ENCODE measurements around the gene NDC1. TPM values are rescaled to one million over a fixed set of nuclear protein-coding genes. Genes with fewer than 3 reads are reported as not detected.

Gene NDC1
- total RNA-seq, 2 donors from 2014 or later, result 6.0 to 6.9 TPM

DNA sequence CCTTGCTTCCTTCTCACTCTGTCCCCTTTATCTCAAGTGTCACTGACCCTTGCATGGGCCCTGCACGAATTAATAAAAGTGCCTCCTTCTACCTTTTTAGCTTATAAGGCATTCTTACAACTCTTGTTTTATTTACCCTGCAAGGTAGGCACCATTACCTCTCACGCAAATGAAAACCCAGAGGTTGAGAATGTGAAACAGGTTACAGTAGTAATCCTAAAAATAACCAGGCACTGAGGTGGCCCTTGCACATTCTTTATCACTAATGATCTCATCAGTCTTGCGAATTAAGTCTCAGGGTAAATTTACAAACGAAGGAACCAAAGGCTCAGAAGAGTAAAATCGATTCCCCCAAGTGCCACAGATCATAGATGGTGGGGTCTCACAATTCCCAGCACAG is 102.8 kb downstream of the NDC1 start:
- intact Hi-C loops (cut with DNase I), result no loop called here
- no peak for DNase-seq (ENCODE audit: low spot score)

DNA sequence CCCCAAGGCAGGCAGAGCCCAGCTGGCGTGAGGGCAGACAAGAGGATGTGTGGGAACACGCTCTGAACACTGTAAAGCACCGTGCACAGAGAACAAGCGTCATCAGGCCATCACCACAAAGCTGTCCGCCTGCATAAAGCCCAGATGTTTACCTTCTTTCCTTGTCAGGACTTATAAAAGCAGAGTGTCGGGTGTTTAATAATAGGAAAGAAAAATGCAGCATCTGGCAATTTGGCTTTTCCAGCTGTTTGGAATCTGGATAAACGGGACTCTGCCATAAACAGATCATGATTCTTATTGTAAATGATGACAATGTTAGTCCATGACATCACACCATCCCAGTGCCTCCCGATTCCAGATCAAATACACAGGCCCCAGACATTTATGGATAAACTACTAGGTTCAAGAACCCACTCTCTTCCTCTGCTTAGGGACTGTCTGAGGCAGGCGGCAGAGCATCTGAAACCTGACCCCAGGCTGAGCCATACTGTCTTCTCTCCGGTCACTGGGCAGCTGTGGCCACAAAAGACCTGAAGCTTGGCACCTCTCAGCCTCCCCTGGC is 103.4 kb downstream of the NDC1 start:
- DNase-seq (ENCODE audit: low spot score), result no peak
- intact Hi-C loops (cut with DNase I), result no loop called here

DNA sequence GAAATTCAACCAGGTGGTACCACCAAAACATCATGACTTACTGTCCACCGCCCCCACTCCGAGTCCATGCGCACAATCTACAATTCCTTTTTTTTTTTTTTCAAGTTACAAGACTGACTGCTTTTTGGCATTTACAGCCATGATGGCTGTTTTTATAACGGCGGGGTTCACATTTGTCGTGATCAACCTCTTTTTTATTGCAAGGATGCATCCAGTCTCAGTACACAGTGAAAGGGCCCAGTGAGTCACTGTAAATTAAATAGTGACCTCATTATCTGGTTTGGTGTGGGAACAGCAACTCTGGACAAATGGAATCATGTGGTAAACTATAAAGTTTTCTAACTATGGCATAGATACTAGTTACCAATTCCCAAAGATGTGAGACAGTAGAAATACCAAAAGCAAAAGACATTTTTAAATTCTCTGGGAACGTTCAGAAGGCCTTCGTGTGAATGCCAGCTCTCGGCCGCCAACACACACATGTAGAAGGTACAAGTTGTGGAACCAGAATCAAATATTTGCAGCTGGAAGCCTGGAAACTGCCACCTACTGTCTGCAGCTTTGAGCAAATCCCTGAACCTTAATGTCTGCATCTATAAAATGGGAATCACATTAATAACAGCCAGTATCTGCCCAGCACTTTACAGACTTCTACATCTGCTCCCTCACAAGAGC is 104.0 kb downstream of the NDC1 start:
- no peak for DNase-seq (ENCODE audit: low spot score)
- intact Hi-C loops (cut with DNase I), result no loop called here

DNA sequence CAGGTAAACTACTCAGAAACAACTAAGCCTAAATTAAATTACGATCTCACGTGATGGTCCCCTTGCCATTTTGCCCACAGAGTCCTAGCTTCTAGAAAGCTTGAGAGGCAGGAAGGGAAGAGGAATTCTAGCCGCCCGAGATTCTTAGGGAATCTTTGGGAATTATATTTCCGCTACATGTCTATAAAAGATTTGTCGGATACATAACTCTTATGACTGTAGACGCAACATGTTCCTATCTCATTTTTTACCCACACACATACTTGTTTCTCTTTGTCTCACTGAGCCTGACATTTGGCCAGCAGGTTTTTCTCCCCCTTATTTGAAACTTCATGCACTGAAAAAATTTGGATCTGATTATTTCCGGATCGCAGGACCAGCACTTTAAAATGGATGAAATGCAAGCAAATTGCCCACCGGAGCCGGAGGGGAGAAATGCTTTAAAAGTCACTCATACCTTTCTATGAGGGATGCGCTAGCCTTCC is 104.6 kb downstream of the NDC1 start:
- no peak for DNase-seq (ENCODE audit: low spot score)
- intact Hi-C loops (cut with DNase I), result no loop called here

DNA sequence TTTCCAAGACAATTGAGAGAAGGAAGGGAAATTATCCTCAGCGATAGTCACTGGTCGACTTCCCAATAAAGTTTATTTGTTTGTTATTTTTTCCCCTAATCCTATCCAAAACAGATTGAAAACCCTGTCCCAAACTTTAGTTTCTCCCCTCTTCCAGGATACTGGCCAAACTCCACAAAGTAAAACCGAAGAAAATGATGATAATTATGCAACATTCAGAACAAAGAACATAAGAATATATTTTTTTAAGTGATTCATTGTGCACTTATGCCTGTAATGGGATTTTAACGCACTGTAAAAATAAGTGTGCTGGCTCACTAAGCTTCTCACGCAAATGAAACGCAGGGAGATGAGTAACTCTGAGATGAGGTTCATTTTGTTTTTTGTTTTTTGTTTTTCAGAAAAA is 105.2 kb downstream of the NDC1 start:
- DNase-seq (ENCODE audit: low spot score), result no peak
- intact Hi-C loops (cut with DNase I), result no loop called here

DNA sequence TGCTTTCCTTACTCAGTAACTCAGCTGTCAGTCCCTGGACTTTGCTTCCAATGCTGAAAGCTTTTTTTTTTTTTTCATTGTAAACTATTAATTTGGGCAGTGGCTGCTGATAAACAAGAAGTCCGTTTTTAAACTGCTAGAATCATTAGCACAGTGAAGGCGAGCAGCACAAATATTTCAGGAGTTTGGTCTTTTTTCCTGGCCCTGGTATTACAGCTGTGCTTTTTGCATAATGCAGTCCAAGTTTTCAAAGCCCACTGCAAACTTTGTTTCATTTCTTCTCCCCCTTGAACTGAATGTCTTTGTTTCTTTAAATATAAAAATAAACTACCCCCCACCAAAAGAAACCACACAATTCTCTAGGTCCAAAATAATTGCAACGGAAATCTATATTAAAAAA is 105.7 kb downstream of the NDC1 start:
- intact Hi-C loops (cut with DNase I), result no loop called here

DNA sequence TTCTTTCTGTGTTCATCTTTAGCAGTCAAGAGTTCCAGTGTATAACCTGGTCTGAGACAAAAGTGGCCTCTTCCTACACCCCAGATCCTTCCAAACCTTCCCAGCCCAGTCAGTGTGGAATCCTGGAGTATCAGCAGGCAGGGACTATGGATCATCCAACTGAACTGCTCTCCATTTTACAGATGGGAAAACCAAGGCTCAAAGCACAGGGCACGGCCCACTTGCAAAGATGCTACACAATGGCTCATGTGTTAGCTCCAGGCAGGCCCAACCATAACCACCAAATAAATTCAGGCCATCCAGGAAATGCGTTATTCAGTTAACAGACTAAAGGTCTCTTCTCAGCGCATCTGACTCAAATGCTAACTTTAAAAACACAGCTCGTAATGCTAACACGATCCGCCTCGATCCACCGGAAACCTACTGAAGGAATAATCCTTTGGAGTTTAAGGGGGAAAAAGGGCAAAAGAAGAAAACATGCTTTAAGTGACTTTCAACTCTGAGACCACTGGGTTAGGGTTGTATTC is 106.3 kb downstream of the NDC1 start:
- intact Hi-C loops (cut with DNase I), result no loop called here
- no peak for DNase-seq (ENCODE audit: low spot score)

More for the DNA sequence above, 105.7 kb downstream of the NDC1 start:
- no peak for DNase-seq (ENCODE audit: low spot score)

DNA sequence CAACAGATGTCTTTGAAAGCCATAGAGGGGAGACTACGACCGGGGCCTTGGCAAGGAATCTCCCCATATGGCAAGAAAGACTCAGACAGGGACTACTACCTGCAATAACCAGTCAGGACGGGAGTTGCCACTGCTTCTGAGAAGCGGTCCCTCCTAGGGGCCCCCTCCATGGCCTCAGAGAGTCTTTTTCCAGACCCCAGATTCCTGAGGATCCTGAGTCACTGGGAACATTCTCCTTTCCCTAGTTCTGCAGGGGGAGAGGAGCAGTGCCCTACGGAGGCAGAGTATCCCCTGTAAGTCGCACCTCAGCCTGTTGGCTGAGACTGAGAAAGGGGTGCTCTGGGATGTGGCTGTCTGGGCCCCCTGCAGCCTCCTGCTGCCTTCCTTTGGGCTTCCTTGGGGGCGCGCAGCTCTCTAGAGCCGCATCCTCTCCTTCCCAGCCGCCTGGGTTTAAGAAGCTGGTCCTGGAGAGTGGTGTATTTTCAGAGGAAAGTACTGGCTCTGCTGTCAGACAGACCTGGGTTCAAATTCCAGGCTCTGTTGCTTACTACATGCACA is 107.0 kb downstream of the NDC1 start:
- DNase-seq (ENCODE audit: low spot score), result no peak

DNA sequence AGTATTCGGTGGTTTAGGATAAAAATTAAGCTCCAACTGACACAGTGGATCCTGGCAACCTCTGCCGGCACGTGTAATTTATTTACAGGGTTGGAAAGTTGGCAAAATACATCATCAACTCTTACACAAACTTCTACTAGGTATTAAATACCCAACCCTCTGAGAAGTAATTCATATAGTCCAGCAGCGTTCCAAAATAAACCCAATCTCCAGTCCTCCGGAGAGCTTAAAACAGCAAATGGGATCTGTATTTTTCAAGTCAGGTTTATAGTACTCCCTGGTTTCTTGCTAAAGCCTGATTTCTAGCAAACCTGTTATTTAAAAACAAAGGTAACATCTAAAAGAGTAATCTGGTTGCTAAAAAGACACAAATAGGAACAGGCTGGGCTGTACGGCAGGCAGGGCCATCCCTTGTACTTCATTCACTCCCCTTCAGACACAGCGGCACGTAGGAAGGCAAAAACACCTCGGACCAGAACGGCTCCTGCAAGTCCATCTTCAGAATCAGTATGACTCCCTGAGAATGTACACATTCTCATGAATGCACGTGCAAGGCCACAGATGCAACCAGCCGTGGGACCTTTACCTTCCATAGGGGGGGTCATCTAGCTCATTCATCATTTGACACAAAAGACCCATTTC is 107.8 kb downstream of the NDC1 start:
- DNase-seq (ENCODE audit: low spot score), result no peak
- intact Hi-C loops (cut with DNase I), result no loop called here

More for the DNA sequence above, 107.0 kb downstream of the NDC1 start:
- intact Hi-C loops (cut with DNase I), result no loop called here

DNA sequence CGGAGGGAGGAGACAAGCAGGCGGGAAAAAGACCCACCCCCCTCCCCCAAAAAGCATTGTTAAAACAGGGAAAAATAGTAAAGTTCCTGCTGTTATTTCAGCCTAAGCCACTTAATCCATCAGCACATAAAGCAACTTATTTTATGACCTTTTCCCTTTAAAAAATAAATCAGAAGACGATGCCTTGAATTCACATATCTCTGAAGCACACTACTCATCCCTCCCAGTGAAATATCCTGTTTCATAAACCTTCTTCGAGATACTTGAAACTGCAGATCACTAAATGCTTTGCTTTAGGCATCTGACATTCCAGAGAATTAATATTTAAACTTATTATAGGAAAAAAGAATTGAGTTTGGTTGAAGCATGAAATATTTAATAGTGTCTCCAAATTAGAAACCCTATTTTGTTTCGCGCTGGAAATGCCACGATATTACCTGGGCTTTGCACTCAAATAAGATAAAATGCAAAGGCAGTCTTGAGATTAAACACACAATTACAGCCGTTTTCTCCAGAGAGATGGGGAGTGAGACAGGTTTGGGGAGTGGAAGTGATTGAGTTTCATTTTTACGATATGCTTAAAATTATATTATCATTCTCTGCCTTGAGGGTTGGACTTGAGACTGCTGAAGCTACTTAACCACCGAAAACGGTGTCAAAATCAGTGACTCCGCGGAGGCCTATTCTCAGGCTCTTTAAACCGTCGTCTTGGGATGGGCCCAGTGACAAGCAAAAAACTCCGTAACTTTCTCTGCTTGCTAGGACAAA is 108.5 kb downstream of the NDC1 start:
- intact Hi-C loops (cut with DNase I), result no loop called here

DNA sequence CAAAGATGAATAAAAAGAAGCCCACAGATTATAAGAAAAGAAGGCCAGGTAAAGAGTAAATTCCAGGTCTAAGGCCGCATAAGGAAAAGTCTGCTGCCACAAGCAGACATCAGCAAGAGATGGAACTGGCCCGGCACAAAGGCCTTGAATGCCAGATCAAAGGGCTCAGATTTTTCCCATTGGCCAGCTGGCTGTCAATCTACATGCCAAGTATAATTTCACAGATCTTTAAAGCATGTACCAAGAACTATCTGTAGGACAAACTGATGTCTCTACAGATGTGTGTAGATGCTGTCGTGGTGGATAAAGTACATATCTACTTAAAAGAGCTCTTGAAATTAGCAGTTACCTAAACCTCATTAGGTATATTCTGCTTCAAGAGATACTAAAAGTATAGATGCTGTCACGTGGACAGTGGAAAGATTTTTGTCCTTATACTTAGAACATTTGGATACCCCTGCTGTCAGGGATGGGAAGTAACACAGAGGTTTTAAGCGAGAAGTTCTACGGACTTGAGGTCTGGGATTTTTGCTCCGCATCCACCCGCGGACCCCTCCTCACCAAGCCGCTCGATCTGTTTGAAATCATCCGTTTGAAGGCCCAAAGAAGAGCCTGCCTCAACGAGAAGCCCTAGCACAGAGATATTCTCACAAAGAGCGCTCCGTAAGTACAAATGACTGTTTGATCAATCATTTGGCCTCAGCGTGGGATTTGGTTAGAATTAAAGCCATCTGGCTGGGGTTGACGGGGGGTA is 109.2 kb downstream of the NDC1 start:
- intact Hi-C loops (cut with DNase I), result no loop called here
- DNase-seq (ENCODE audit: low spot score), result no peak

More for the DNA sequence above, 108.5 kb downstream of the NDC1 start:
- DNase-seq (ENCODE audit: low spot score), result no peak

DNA sequence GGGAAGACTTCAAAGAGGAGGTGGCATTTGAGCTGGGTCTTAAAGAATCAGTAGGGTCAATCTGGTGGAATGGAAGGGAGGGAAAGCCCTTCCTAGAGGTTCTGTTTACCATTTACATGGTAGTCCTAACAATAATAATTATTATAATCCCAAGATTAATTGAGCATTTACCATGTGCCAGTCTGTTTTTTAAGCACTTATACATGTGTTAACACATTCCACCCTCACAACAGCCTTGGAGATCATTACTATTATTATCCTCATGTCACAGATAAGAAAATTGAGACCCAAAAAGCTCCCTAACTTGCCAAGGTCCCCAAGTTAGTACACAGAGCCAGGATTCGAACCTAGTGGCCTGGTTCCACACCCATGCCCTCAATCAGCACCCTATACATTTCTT is 109.9 kb downstream of the NDC1 start:
- no peak for DNase-seq (ENCODE audit: low spot score)
- intact Hi-C loops (cut with DNase I), result no loop called here

DNA sequence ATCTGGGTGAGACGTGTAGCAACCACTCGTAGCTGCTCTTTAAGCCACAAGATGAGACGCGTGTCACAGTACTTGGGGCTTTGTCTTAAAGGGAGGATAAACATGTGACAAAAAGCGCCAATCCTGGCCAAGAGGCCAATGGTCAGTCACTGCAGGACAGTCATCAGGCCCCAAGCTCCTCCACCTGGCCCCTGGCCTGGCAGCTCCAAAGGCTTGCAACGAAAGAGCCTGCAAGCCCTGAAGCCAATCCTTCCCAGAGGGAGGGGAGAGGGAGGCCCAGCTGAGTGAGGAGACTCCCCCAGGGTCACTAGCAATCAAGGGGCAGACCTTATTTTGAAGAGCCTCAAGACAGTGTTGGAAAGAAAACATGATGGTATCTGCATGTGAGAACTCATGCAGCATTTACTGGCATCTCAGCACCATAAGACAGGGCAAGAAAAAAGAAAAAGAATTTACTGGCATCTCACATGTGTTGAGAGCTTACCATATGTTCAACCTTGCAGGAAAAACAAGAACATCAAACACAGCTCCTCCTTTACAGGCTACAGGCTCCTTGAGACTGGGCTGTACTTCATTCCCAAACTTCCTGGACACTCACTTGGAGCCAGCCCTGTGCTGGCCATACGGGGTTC is 110.5 kb downstream of the NDC1 start:
- intact Hi-C loops (cut with DNase I), result no loop called here
- no peak for DNase-seq (ENCODE audit: low spot score)

DNA sequence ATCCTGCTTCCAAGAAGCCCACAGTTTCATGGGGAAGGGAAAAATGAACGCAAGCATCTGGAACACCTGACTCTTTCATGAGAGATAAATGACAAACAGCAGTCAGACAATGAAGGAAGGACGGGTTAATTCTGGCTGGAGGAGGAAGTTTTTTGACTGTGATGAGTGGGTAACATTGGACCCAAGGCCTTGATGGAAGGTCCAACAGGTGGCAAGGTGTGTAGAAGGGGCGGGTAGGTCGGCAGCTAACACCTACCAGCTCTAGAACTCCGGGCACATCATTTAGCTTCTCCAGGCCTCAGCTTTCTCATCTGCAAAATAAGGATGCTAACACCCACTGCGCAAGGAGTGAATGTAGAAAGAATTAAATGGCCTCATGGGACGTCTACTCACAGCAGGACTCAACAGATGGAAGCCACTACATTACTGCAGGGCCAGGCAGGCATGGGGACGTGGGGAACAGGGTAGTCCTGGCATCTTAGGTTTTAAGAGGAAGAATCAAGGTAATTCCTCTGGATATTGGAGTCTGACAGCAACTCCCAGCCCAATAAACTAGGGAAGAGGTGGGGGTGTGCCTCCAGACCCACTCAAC is 112.0 kb downstream of the NDC1 start:
- no peak for DNase-seq (ENCODE audit: low spot score)
- intact Hi-C loops (cut with DNase I), result no loop called here

DNA sequence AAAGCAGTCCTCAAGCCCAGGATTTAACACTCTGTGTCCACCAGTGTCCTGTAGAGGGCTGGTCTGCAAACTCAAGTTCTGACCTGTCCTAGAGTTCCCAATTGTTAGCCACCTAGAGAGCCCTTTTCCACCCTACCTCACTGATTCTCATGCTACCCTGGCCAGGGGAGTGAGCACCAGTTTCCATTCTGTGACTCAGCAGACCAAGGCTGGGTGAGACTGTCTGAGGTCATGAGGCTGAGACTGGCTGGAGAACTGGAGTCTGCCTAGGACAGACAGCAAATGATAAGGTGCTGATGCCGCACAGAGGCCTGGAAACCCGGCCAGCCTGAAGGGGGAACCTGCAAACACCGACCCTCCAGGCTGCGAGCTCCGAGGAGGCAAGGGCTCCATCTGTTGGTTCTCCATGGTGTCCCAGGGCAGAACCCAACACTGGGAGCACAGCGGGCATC is 112.8 kb downstream of the NDC1 start:
- intact Hi-C loops (cut with DNase I), result no loop called here
- DNase-seq (ENCODE audit: low spot score), result no peak

DNA sequence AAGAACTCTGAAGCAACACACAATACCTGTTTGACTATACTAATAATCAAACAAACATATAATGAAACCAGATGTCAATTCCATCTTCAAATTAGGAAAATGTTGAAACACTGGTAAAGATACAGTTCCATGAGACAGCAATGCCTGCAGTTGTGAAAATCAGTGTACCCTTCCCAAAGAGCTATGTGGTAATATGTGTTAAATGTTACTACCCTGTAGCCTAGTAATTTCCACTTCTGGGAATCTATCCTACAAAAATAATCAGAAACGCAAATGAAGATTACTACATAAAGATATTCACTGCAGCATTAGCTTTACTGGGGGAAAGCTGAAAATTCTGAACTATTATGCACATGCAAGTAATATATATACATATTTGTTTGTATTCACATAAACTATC is 116.1 kb downstream of the NDC1 start:
- intact Hi-C loops (cut with DNase I), result no loop called here
- DNase-seq (ENCODE audit: low spot score), result no peak

DNA sequence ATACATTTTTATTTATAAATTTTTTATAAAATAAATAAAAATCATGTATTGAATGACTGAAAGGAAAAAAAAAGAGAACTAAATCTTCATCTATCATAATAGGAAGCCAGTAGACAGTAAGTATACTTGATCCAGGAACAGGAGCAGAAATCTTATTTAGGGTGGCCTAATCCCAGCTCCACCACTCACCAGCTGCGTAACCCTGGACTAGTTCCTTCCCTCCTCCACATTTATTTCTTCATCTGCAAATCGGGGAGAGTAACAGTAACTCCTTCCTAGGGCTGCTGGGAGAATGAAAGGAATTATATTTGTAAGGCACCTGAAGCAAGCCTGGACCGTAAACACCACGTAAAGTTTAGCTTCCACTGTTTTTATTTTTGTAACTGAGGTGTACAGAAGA is 117.0 kb downstream of the NDC1 start:
- intact Hi-C loops (cut with DNase I), result no loop called here
- no peak for DNase-seq (ENCODE audit: low spot score)

DNA sequence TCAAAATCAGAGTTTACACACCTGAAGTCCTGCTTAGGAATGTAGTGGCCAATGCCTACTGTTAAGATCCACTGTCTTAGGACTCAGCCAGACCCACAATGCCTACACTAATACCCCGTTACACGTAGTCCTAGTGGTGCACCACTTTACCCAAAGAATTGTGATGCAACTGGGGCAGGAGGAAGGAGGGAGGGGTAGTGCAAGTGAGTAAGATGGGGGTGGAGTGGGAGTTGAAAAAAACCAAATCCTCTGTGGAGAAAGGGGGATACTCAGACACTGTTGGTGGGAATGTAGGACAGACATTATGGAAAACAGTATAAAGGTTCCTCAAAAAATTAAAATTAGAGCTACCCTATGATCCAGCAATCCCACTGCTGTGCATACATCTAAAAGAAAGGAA is 118.6 kb downstream of the NDC1 start:
- intact Hi-C loops (cut with DNase I), result no loop called here
- DNase-seq (ENCODE audit: low spot score), result no peak

Data from posterior vena cava (tissue), 2 donors.